ENCODE results near the gene GPR153. TPM values are rescaled to one million over a fixed set of nuclear protein-coding genes. Genes with fewer than 3 reads are reported as not detected.

GPR153 gene
- total RNA-seq, 1 donor from 2014 or later = 6.5 TPM

DNA sequence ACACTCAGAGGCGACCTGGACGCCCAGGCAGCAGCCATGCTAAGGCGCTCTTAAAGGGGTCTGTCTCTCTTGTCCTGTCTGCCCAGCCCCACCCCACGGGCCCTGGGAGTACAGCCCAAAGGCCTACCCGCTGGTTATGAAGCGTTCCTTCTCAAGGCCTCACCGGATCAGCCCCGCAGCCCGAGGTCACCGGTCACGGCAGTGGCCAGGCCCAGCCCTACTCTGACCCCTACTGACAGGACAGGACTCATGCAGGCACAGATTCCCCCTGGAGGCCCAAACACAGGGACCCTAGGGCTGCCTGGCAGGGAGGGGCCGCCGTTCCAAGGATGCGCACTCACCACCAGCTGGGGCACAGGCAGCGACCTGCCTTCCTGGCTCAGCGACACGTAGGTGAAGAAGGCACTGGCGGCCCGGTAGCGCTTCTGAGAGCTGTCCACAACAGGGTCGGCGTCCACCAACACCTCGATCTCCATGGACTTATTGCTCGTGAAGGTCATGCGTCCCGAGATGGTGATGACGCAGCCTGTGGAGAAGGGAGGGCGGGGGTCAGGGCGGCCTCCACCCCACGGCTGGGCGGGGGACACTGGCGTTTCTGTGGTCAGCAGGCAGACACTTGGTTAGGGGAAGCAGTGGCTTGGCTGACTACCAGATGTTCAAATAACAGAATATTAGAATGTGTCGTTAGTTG, 20.0 kb upstream of the GPR153 start:
- DNase-seq (ENCODE audit: low spot score, unreplicated experiment) = peak; percentile 38
- Mint-ChIP-seq H3K4me1 (ENCODE audit: low read depth) (no peaks in the 10 kb centered on the region), H3K27ac (no peak overlapping the region), H3K27me3 (no peaks in the 10 kb centered on the region), H3K36me3 (ENCODE audit: insufficient read depth) (no peaks in the 10 kb centered on the region), H3K9me3 (ENCODE audit: low read depth) (no peaks in the 10 kb centered on the region), H3K4me3 (ENCODE audit: low read depth) (no peak overlapping the region)
- TF ChIP-seq, protein P1, sequence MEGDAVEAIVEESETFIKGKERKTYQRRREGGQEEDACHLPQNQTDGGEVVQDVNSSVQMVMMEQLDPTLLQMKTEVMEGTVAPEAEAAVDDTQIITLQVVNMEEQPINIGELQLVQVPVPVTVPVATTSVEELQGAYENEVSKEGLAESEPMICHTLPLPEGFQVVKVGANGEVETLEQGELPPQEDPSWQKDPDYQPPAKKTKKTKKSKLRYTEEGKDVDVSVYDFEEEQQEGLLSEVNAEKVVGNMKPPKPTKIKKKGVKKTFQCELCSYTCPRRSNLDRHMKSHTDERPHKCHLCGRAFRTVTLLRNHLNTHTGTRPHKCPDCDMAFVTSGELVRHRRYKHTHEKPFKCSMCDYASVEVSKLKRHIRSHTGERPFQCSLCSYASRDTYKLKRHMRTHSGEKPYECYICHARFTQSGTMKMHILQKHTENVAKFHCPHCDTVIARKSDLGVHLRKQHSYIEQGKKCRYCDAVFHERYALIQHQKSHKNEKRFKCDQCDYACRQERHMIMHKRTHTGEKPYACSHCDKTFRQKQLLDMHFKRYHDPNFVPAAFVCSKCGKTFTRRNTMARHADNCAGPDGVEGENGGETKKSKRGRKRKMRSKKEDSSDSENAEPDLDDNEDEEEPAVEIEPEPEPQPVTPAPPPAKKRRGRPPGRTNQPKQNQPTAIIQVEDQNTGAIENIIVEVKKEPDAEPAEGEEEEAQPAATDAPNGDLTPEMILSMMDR (IDR thresholded peaks at IDR 0.05; ENCODE audit: unreplicated experiment) = peak; percentile 54

DNA sequence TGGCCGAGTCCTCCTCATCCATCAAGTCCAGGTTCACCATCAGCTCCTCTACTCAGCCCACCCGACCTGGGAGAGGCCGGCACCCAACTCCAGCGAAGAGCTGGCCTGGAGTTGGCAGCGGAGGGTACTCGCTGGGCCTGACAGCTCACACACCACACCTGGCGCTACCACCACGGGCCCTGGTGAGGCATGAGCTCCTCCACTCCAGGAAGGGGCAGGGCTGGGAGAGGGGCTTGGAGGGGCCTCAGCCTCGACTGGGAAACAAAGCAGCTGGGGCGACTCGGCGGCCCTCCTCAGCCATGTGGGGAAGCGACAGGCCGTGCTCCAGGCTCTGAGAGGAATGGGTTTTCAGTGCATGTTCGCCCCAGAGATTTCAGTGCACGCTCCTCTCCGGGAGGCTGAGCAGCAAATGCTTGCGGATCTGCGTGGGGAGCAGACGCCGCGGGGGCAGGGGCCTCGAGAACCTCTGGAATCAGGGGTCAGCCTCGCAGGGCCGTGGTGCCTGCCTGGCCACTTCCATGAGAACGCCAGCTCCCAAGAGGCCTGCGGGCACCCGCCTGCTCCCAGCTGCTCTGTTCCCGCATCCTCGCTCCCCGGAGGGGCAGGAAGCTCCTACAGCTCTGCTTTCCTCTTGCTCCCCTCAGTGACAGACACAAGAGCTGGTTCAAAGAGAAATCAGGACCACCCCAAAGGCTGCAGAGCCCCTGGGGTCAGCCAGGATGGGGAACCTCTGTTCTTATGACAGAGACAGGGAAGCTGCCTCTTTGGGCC, 18.9 kb upstream of the GPR153 start:
- H3K36me3 Mint-ChIP-seq (ENCODE audit: insufficient read depth) = no peaks in the 10 kb centered on the region
- H3K27me3 Mint-ChIP-seq = no peaks in the 10 kb centered on the region
- DNase-seq (ENCODE audit: low spot score, unreplicated experiment) = no peak
- no peaks in the 10 kb centered on the region for H3K4me1 Mint-ChIP-seq (ENCODE audit: low read depth)
- H3K4me3 Mint-ChIP-seq (ENCODE audit: low read depth) = no peak overlapping the region
- TF ChIP-seq, protein P1 (IDR thresholded peaks at IDR 0.05; ENCODE audit: unreplicated experiment) = no peak
- H3K27ac Mint-ChIP-seq = no peak overlapping the region
- no peaks in the 10 kb centered on the region for H3K9me3 Mint-ChIP-seq (ENCODE audit: low read depth)

DNA sequence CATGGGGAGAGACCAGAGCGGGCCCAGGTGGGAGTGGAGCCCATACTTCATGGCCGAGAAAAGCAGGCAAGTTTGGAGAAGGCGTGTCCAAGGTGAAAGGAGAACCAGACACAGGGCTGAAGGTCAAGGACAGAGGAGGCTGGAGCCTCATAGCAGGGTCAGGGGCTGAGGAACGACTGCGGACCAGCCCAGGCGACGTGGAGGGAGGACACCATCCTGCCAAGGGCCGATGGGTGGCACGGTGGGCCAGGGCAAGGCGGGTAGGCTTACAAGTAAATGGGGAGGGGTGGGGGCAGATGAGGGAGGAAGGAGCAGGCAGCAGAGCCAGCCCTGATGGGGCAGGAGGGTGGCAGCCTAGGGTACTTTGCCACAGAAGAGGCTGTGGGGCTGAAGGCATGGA, 18.2 kb upstream of the GPR153 start:
- Mint-ChIP-seq H3K36me3 (ENCODE audit: insufficient read depth) (no peaks in the 10 kb centered on the region), H3K27me3 (no peaks in the 10 kb centered on the region), H3K4me1 (ENCODE audit: low read depth) (no peaks in the 10 kb centered on the region), H3K4me3 (ENCODE audit: low read depth) (no peak overlapping the region), H3K27ac (no peak overlapping the region), H3K9me3 (ENCODE audit: low read depth) (no peaks in the 10 kb centered on the region)
- DNase-seq (ENCODE audit: low spot score, unreplicated experiment) = no peak
- TF ChIP-seq, protein P1 (IDR thresholded peaks at IDR 0.05; ENCODE audit: unreplicated experiment) = no peak

DNA sequence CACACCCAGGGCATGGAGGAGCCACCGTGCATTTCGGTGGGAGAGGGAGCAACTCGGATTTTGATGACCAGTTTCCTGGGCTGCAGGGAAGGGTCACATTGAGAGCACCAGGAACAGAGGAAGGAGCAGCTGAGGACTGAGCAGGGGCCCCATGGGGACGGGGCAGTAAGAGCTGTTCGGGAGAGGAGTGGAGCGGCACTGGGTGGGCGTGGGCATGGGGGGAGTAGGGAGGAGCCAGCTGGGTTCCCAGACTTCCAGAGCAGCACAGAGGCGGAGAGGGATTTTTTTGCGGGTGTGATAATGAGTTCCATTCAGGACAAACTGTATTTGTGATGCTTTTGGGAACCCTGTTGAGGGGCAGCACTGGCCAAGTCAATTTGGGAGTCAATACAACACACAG, 17.4 kb upstream of the GPR153 start:
- DNase-seq (ENCODE audit: low spot score, unreplicated experiment) = no peak
- no peaks in the 10 kb centered on the region for H3K9me3 Mint-ChIP-seq (ENCODE audit: low read depth)
- H3K36me3 Mint-ChIP-seq (ENCODE audit: insufficient read depth) = no peaks in the 10 kb centered on the region
- H3K27ac Mint-ChIP-seq = no peak overlapping the region
- no peaks in the 10 kb centered on the region for H3K27me3 Mint-ChIP-seq
- no peaks in the 10 kb centered on the region for H3K4me1 Mint-ChIP-seq (ENCODE audit: low read depth)
- no peak overlapping the region for H3K4me3 Mint-ChIP-seq (ENCODE audit: low read depth)
- TF ChIP-seq, protein P1 (IDR thresholded peaks at IDR 0.05; ENCODE audit: unreplicated experiment) = no peak

DNA sequence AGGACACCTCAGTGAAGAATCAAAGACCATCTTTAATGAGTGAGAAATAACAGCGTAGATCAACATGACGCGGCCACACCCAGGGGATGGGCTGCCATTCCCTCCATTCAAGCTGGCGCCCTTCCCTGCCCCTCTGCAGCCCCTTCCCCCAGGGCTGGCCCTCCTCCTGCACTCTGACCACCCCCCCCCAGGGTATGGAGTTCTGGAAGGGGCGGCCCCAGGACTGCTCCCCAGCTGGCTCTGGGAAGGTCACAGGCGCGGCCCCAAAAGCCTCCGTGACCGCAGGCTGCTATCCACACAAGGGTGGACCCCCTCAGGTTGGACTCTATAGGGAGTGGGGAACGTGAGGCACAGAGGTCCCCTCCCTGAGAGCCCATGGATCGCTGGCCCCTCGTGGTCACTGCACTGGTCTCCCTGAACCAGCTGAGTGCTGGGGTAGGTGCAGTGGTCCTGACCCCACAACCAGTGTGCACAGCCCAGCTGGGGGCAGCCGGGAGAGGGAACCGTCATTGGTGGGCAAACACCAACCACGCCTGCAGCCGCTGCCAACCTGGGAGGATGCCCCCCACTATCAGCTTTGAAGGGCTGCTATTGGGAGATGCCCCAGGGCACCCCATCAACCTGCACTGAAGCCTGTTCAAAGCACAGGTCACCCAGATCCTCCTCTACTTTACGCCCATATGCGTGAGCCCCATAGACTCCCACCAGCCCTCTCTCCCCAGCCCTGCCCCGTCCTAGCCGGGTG, 16.1 kb upstream of the GPR153 start:
- TF ChIP-seq, protein P1 (IDR thresholded peaks at IDR 0.05; ENCODE audit: unreplicated experiment) = no peak
- H3K36me3 Mint-ChIP-seq (ENCODE audit: insufficient read depth) = no peaks in the 10 kb centered on the region
- no peaks in the 10 kb centered on the region for H3K9me3 Mint-ChIP-seq (ENCODE audit: low read depth)
- H3K4me1 Mint-ChIP-seq (ENCODE audit: low read depth) = no peaks in the 10 kb centered on the region
- H3K27ac Mint-ChIP-seq = no peak overlapping the region
- no peak for DNase-seq (ENCODE audit: low spot score, unreplicated experiment)
- H3K27me3 Mint-ChIP-seq = no peaks in the 10 kb centered on the region
- H3K4me3 Mint-ChIP-seq (ENCODE audit: low read depth) = no peak overlapping the region

All from progenitor cell of endocrine pancreas (in vitro differentiated cells).